Left hindlimb (tissue), 1 donor: ENCODE results near the gene NEU4.
"Not testable (repeated sequence)": the region's sequence is repeated elsewhere in the genome, so short reads cannot be mapped to it uniquely, and the experiment has no call there.

Source experiments
- DNase-seq: peaks from one replicate; pipeline ENCODE4 v3.0.0-alpha.2; 2018

Gene NEU4

GRCh38 chr2:241775223-241776177 lies 33.5 kb upstream of the NEU4 start:
- DNase-seq, result peak; percentile 21

DNA sequence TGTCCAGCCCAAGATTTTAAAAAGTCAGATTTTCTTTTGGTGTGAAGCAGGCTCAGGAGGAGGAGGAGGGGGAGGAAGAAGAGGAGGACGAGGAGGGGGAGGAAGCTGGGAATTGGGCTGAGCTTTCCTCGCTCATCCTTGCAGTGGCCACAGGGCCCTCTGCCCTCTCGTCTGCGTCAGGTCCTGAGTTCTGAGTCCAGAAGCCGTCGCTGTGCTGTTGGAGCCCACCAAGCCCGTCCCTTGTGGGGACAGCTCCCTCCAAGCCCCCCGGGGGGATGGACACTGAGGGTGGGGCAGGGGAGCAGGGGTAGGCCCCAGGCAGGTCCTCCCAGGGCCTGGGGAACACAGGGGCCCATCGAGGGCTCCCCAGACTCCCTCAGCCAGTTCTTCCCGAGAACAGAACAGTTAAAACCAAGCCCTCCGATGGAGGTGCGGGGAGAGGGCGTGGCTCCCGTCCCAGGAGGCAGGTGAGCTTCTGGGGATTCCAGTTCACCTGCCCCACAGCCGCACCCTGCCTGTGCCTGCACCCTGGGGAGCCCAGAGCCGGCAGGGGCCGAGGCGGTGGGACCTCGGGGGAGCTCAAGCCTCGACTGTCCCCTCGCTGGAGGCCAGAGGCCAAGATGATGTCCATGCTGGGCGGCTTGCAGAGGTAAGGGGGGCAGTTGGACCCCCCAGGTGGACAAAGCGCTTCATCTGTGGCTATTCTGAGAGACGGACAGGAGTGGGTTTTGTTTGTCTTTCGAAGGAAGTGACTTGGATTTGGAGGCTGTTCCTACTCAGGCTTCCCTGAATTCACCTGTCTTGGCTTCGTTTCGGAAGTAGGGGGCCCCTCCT lies 32.4 kb upstream of the NEU4 start, which contains the start of gene GAL3ST2:
GAL3ST2 (plus strand) TSS at position 487 of the 834 bp plus-strand sequence; CDS start at position 621, 134 bp downstream.
- DNase-seq, result peak; percentile 12

DNA sequence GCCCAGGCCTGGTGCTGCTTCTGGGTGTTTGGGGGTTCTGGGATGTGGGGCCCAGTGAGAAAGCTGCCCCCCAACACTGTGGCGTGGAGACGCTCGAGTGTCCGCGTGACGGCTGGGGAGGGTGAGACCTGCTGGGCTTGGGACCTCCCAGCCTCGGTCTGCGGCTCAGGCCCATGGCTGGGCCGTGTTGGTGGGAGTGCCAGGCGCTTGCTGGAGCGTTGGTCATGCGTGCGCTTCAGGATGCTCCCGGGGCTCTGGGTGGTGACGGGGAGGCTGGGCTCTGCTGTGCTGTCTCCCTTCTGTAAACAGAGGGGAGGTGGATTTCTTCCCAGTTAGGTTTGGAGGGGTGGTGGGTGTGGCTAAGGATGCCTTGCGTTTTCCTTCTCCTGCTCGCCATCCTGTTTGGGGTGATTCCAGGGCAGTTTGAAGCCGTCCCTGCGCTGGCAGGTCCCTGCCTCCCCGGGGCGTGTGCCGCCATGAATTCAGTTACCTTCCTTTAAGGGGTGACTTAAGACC lies 31.8 kb upstream of the NEU4 start:
- DNase-seq, result no peak

GRCh38 chr2:241777686-241778627 lies 31.0 kb upstream of the NEU4 start:
- DNase-seq, result no peak

- no peak for DNase-seq
Observed at GRCh38 chr2:241780939-241781569, 27.9 kb upstream of the NEU4 start.

- DNase-seq, result not testable (repeated sequence)
Observed at GRCh38 chr2:241782053-241782452, 26.9 kb upstream of the NEU4 start.

- DNase-seq, result no peak
Observed at GRCh38 chr2:241788135-241788534, 20.9 kb upstream of the NEU4 start.

- no peak for DNase-seq
Observed at GRCh38 chr2:241788572-241788971, 20.4 kb upstream of the NEU4 start.

DNA sequence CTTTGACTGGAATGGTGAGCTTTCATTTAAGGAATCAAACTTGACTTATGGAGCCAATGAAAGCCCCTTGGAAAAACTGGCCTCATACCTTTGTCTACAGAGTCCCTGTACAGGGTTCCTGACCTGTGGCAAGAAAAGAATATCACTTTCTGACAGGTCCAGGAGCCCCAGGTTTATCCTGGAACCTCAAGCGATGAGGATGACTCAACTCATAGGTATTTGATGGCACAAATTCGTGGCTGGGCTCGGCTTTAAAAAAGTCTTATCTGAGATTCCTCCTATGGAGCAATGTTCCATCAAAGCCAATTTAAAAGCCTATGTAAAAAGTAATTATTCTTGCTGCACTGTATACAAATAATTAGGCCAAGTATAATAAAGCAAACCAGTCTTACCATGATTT lies 17.6 kb upstream of the NEU4 start:
- DNase-seq, result not testable (repeated sequence)

- no peak for DNase-seq
Observed at GRCh38 chr2:241793385-241793784, 15.6 kb upstream of the NEU4 start.

- DNase-seq, result no peak
Observed at GRCh38 chr2:241794250-241794823, 14.7 kb upstream of the NEU4 start.

DNA sequence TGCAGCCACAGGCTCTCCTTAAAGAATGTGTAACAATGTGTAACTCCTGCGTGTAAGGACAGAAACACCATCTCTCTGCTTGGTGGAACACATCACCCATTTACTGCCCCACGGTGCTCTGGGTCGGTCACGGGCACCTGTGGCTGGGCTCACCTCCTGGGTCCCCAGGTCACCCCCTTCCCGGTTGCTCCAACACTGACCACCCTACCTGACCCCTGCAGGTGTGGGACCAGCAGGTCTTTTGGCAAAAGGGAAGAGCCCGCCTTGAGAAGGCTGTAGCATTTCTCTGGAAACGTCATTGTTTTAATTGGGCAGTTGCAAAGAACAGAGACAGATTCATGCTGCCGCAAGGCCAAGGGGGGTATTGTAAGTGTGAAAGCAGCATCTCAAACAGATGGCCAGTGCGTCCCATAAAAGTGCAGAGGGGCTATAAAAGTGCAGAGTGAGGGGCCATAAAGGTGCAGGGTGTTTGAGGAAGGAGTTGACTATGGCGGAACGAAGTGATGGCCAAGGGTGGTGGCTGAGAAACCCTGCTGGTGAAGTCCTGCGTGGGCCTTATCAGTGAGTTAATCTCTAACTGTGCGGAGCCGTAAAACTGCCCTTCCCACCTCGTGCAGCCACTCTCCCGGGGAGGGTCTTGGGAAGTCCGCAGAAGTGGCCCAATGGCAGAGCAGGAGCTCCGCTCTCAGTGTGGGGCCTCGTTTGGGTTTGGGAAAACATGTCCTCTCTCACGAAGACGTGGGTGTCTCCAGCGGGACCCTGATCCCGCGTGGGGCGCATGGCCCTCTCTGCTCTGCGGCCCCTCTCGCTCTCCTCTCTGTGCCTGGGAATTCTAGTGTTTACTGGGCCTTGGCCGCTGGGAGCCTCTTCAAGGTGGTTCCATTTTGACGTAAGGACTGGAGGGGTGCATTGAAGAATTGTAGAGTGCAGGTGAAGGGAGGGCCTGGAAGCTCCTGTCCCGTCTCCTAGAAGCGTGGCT lies 13.7 kb upstream of the NEU4 start:
- no peak for DNase-seq

GRCh38 chr2:241796209-241796608 lies 12.8 kb upstream of the NEU4 start:
- DNase-seq, result no peak

DNA sequence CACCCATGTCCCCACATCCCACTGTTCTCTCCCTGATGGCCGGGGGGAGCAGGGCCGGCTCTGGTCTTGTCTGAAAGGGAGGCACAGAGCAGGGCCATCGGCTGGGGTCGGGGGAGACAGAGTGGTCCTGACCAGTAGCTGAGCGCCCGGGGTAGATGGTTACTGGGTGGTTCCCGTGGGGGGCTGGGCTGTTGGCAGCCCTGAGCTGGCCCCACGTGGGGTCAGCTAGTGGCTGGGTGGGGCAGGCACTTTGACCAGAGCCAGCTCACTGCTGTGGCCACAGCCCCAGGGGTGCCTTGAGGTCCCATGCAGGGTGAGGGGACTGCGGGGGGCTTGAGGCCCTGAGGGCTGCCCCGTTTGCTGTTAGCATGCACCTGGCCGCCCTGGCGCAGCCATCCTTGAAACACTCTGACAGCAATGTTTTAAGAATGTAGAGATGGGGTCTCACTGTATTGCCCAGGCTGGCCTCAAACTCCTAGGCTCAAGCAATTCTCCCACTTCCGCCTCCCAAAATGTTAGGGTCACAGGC lies 12.3 kb upstream of the NEU4 start:
- DNase-seq, result no peak

DNA sequence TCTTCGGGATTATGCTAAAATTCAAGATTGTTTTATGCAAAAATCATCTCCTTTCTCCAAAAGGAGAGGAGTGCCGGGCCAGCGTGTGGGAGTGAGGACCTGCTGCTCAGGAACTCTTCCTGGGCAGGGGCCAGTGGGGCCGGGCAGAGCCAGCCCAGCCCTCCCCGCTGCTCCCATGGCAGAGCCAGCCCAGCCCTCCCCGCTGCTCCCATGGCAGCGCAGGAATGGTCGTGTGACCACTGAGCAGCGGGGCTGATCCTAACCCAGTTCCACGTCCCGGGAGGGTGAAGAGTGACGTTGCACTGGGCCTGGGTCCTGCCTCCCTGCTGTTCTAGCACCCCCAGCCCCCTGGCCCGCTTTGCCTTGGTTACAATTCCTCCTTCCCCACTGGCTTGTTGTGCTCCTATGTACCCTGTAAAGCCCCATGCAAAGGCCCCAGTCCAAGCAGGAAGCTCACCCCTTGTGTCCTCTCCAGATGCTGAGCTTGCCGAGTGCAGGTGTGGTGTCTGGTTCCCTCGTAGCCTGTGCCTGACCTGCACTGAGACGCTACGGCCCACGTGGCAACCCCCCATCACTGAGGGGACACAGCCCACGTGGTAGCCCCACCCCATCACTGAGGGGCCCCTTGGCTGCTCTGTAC lies 11.4 kb upstream of the NEU4 start:
- DNase-seq, result no peak

GRCh38 chr2:241798081-241798630 lies 10.8 kb upstream of the NEU4 start:
- no peak for DNase-seq

DNA sequence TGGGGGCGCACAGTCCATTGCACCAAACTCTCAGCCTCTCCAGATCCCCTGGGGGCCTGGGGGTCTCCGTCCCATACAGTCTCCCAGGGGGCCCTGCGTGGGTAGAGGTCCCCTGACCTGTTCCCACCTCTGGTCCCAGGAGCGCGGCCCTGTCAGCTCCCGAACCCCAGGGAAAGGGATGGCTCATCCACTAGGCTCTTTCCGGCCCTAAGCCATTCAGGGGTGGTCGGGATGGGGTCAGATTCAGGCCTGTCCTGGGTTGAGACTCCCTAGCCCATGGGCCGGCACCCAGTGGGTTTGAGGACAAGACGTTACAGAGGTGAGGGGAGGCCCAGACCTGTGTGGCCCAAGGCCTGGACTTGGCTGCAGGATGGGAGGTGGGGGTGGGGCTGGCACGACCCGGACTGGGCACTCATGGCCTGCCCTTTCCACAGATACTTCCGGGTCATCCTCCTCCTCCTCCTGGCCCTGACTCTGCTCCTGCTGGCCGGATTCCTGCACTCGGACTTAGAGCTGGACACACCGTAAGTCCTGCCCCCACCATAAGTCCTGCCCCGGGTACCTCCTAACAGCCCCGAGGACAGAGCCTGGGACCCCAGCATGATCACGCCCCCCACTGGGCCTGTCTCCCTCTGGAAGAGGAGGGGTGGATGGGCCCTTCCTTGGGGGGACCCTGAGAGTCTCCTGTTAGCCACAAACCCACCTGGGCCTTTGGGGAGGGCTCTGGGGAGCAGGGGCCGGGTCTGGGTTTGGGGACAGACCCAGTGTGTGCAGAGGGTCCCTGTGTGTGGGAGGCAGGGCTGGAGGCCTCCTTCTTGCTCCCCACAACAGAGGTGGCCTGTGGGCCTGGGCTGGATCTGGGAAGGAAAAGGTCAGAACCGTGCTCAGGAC lies 10.1 kb upstream of the NEU4 start:
- DNase-seq, result no peak
